OCI-LY1 (cell line): ENCODE data around the gene EVL.

Source experiments
- H2AFZ ChIP-seq: fragments of 200-600 bp; sonication (generic), shearing (Covaris generic); 2 replicates; pipeline ENCODE4 v1.6.0; 2014; ENCODE audit warnings: antibody characterized with exemption, mild to moderate bottlenecking, low read length
- H3F3A ChIP-seq: fragments of 200-600 bp; sonication (generic), shearing (Covaris generic); 2 replicates; pipeline ENCODE4 v1.6.0; 2014; ENCODE audit warnings: mild to moderate bottlenecking, antibody characterized with exemption, low read length, moderate library complexity; ENCODE audit not compliant: insufficient read depth
- H3K27ac ChIP-seq: fragments of 200-600 bp; sonication (generic); 2 replicates; pipeline ENCODE4 v1.5.1; 2014; ENCODE audit warnings: low read length, mixed run types, mild to moderate bottlenecking, low read depth; ENCODE audit not compliant: poor library complexity, severe bottlenecking
- H3K27me3 ChIP-seq: fragments of 200-600 bp; sonication (generic); 2 replicates; pipeline ENCODE4 v1.6.0; 2014; ENCODE audit warnings: antibody characterized with exemption, mild to moderate bottlenecking, low read length, moderate library complexity; ENCODE audit not compliant: insufficient read depth
- H3K36me3 ChIP-seq: fragments of 200-600 bp; sonication (generic); 2 replicates; pipeline ENCODE4 v1.6.1; 2014; ENCODE audit warnings: mild to moderate bottlenecking, antibody characterized with exemption, low read length, moderate library complexity, mixed read lengths; ENCODE audit not compliant: insufficient read depth
- H3K4me1 ChIP-seq: fragments of 200-600 bp; sonication (generic); 2 replicates; pipeline ENCODE4 v1.5.1; 2014; ENCODE audit warnings: mild to moderate bottlenecking, low read length, moderate library complexity; ENCODE audit not compliant: insufficient read depth, severe bottlenecking
- H3K4me2 ChIP-seq: fragments of 200-600 bp; sonication (generic), shearing (Covaris generic); 2 replicates; pipeline ENCODE4 v1.6.1; 2014; ENCODE audit warnings: low read length
- H3K4me3 ChIP-seq: fragments of 200-600 bp; sonication (generic); 2 replicates; pipeline ENCODE4 v1.5.1; 2014; ENCODE audit warnings: low read length, low read depth, mild to moderate bottlenecking, mixed read lengths; ENCODE audit not compliant: poor library complexity, severe bottlenecking
- H3K79me2 ChIP-seq: fragments of 200-600 bp; shearing (Covaris generic); 2 replicates; pipeline ENCODE4 v1.6.1; 2016; ENCODE audit warnings: mixed run types, low read length, mixed read lengths; ENCODE audit not compliant: insufficient read depth
- H3K9ac ChIP-seq: fragments of 200-600 bp; sonication (generic), shearing (Covaris generic); 2 replicates; pipeline ENCODE4 v1.6.1; 2014; ENCODE audit warnings: mild to moderate bottlenecking, low read length, mixed read lengths
- H3K9me2 ChIP-seq: fragments of 200-600 bp; sonication (generic), shearing (Covaris generic); 2 replicates; pipeline ENCODE4 v1.6.1; 2014; ENCODE audit warnings: low read depth, mild to moderate bottlenecking, low read length, mixed read lengths
- H3K9me3 ChIP-seq: fragments of 200-600 bp; shearing (Covaris generic); 2 replicates; pipeline ENCODE4 v1.6.1; 2014; ENCODE audit warnings: low read length, mixed read lengths
- H4K20me1 ChIP-seq: fragments of 200-600 bp; sonication (generic), shearing (Covaris generic); 2 replicates; pipeline ENCODE4 v1.6.0; 2016; ENCODE audit warnings: mild to moderate bottlenecking, low read length; ENCODE audit not compliant: insufficient read depth
- CTCF ChIP-seq: fragments of 200-600 bp; sonication (generic), shearing (Covaris generic); IDR thresholded peaks from 2 replicates; pipeline ENCODE4 v1.5.1; 2017; ENCODE audit warnings: mild to moderate bottlenecking, antibody characterized with exemption, low read length, moderate library complexity, mixed read lengths
- EZH2 ChIP-seq: fragments of 200-600 bp; sonication (generic), shearing (Covaris generic); IDR thresholded peaks from 2 replicates; pipeline ENCODE4 v1.8.0; 2017; ENCODE audit warnings: borderline replicate concordance, mixed run types, mild to moderate bottlenecking, antibody characterized with exemption, low read length, moderate library complexity, mixed read lengths

The EVL gene

GRCh38 chr14:100118396-100119011 lies 53.3 kb downstream of the EVL start:
- TF ChIP-seq CTCF (no peak), EZH2 (no peak)

GRCh38 chr14:100119251-100119650 lies 54.0 kb downstream of the EVL start:
- Histone ChIP-seq H3K9ac (no peak overlapping the region), H3K4me2 (no peak overlapping the region), H3F3A (no peaks in the 10 kb centered on the region), H3K79me2 (no peaks in the 10 kb centered on the region), H2AFZ (no peak overlapping the region), H4K20me1 (no peaks in the 10 kb centered on the region), H3K9me2 (no peaks in the 10 kb centered on the region), H3K4me1 (no peaks in the 10 kb centered on the region), H3K27me3 (no peaks in the 10 kb centered on the region), H3K4me3 (no peak overlapping the region), H3K9me3 (no peaks in the 10 kb centered on the region), H3K36me3 (peaks cover 9% of the 10 kb centered on the region; the same call in 1 of the 2 replicates), H3K27ac (no peak overlapping the region)
- TF ChIP-seq EZH2 = no peak
- TF ChIP-seq CTCF = no peak

More at GRCh38 chr14:100118396-100119011, 53.3 kb downstream of the EVL start:
- H3K4me2 ChIP-seq = no peak overlapping the region
- no peaks in the 10 kb centered on the region for H3F3A ChIP-seq
- no peaks in the 10 kb centered on the region for H4K20me1 ChIP-seq
- no peaks in the 10 kb centered on the region for H3K9me2 ChIP-seq
- no peak overlapping the region for H3K27ac ChIP-seq
- no peak overlapping the region for H3K4me3 ChIP-seq
- no peak overlapping the region for H2AFZ ChIP-seq
- no peaks in the 10 kb centered on the region for H3K79me2 ChIP-seq
- no peaks in the 10 kb centered on the region for H3K4me1 ChIP-seq
- peaks cover 7% of the 10 kb centered on the region; the same call in 1 of the 2 replicates for H3K36me3 ChIP-seq
- H3K27me3 ChIP-seq = no peaks in the 10 kb centered on the region
- no peak overlapping the region for H3K9ac ChIP-seq
- H3K9me3 ChIP-seq = no peaks in the 10 kb centered on the region

- H3K9me3 ChIP-seq = no peaks in the 10 kb centered on the region
- no peak overlapping the region for H3K4me3 ChIP-seq
- no peaks in the 10 kb centered on the region for H3K4me1 ChIP-seq
- no peak for TF ChIP-seq EZH2
- no peak for TF ChIP-seq CTCF
- H3K9ac ChIP-seq = no peak overlapping the region
- H4K20me1 ChIP-seq = no peaks in the 10 kb centered on the region
- H3K79me2 ChIP-seq = no peaks in the 10 kb centered on the region
- H3K36me3 ChIP-seq = peaks cover 13% of the 10 kb centered on the region; the same call in 1 of the 2 replicates
- H3K27ac ChIP-seq = no peak overlapping the region
- no peaks in the 10 kb centered on the region for H3K27me3 ChIP-seq
- H3K4me2 ChIP-seq = no peak overlapping the region
- no peaks in the 10 kb centered on the region for H3K9me2 ChIP-seq
- H3F3A ChIP-seq = no peaks in the 10 kb centered on the region
- no peak overlapping the region for H2AFZ ChIP-seq
Observed at GRCh38 chr14:100120522-100121269, 55.5 kb downstream of the EVL start.
